GM21825 (cell line): Measurements from ENCODE around the gene SOCS1.

Source experiments
- ATAC-seq: cut with Tn5 transposase; IDR thresholded peaks from one replicate; pipeline ENCODE4 v1.9.1; 2021; ENCODE audit warnings: mild to moderate bottlenecking, moderate library complexity; ENCODE audit not compliant: unreplicated experiment

The SOCS1 gene

GRCh38 chr16:11208916-11209665 is 46.9 kb downstream of the SOCS1 start:
- no peak for ATAC-seq

GRCh38 chr16:11207646-11208045 is 48.4 kb downstream of the SOCS1 start:
- no peak for ATAC-seq

- peak; percentile 34 for ATAC-seq
Measured at GRCh38 chr16:11205754-11206581, 50.0 kb downstream of the SOCS1 start.

- no peak for ATAC-seq
Measured at GRCh38 chr16:11205065-11205699, 50.8 kb downstream of the SOCS1 start.

- no peak for ATAC-seq
Measured at GRCh38 chr16:11204513-11205047, 51.4 kb downstream of the SOCS1 start.
